HT1080 (cell line): ENCODE results near the gene ARID3A. TPM values are rescaled to one million over a fixed set of nuclear protein-coding genes. Genes with fewer than 3 reads are reported as not detected.

Experiments
- DNase-seq: peaks from one replicate; pipeline ENCODE4 v3.0.0-alpha.2; 2015; ENCODE audit warnings: low read depth
- total RNA-seq: library from RNA; depleted of rRNA; stranded (reverse); fragments of >200 nt; shearing (Covaris generic); gene quantifications from 2 replicates; pipeline ENCODE4 v1.2.3, GENCODE V29; 2014

ARID3A gene
- total RNA-seq, 1 experiment from 2014 or later: 8.0 TPM

GRCh38 chr19:911197-912033, 14.4 kb upstream of the ARID3A start:
- DNase-seq: no peak

GRCh38 chr19:912181-913079, 13.4 kb upstream of the ARID3A start:
- DNase-seq: no peak

GRCh38 chr19:913080-913748, 12.6 kb upstream of the ARID3A start, which contains the start of gene R3HDM4:
TSS of gene R3HDM4 (minus strand) at chr19:913219. CDS start at chr19:913157, 62 bp downstream.
- no peak for DNase-seq

GRCh38 chr19:916645-917322, 9.1 kb upstream of the ARID3A start:
- DNase-seq: no peak

GRCh38 chr19:917323-918151, 8.3 kb upstream of the ARID3A start, which contains the start of gene KISS1R:
TSS of gene KISS1R (plus strand) at chr19:917333. CDS start at chr19:917503, 170 bp downstream.
- peak; percentile 46 for DNase-seq

- no peak for DNase-seq
These were observed 7.7 kb upstream of the ARID3A start for GRCh38 chr19:918152-918437.

GRCh38 chr19:918481-919198, 7.2 kb upstream of the ARID3A start:
- no peak for DNase-seq

- DNase-seq: no peak
These were observed 6.4 kb upstream of the ARID3A start for GRCh38 chr19:919199-920050.

GRCh38 chr19:920051-920864, 5.6 kb upstream of the ARID3A start:
- no peak for DNase-seq

- DNase-seq: no peak
These were observed 1.2 kb upstream of the ARID3A start for GRCh38 chr19:924553-925086.

GRCh38 chr19:925087-925525, 729 bp upstream of the ARID3A start:
- peak; percentile 50 for DNase-seq

- no peak for DNase-seq
These were observed 421 bp downstream of the ARID3A start for GRCh38 chr19:926323-926588.

- no peak for DNase-seq
These were observed 935 bp downstream of the ARID3A start for GRCh38 chr19:926589-927350.

GRCh38 chr19:927351-927779, 1.5 kb downstream of the ARID3A start:
- DNase-seq: no peak

GRCh38 chr19:927780-928401, 2.1 kb downstream of the ARID3A start:
- no peak for DNase-seq

- no peak for DNase-seq
These were observed 2.8 kb downstream of the ARID3A start for GRCh38 chr19:928471-929202.
